Natural killer cell treated with Interleukin-12 subunit alpha and Interleukin-12 subunit beta and Interleukin-15 and Interleukin-18, amount 100 ng/mL, for 72 hours (primary cell): ENCODE measurements around the gene FRY. TPM values are rescaled to one million over a fixed set of nuclear protein-coding genes. Genes with fewer than 3 reads are reported as not detected.

Experiments
- ATAC-seq, 2 donors: fragments of 150-1000 bp; cut with Tn5 transposase in 1 of 2; sonication (Bioruptor Pico), chemical (Tn5 transposase) in 1 of 2; 2 replicates each; pipeline ENCODE4 v1.10.0; 2021
- DNase-seq: peaks from one replicate; pipeline ENCODE4 v3.0.0; 2022; ENCODE audit warnings: low spot score
- H3K27ac Mint-ChIP-seq, 2 donors: 1 replicate in 1 of 2; 2 replicates in 1 of 2; pipeline ENCODE4 v1.8.0; 2022; ENCODE audit warnings: mixed read lengths in 2 of 2, mild to moderate bottlenecking in 1 of 2, moderate library complexity in 1 of 2
- H3K27me3 Mint-ChIP-seq, 2 donors: 1 replicate in 1 of 2; 2 replicates in 1 of 2; pipeline ENCODE4 v1.8.0; 2022; ENCODE audit warnings: mixed read lengths in 2 of 2
- H3K36me3 Mint-ChIP-seq: one replicate; pipeline ENCODE4 v1.8.0; 2022; ENCODE audit warnings: mixed read lengths
- H3K4me1 Mint-ChIP-seq, 2 donors: 1 replicate in 1 of 2; 2 replicates in 1 of 2; pipeline ENCODE4 v1.8.0; 2022; ENCODE audit warnings: low read depth in 2 of 2, mixed read lengths in 2 of 2, mild to moderate bottlenecking in 1 of 2
- H3K4me3 Mint-ChIP-seq: one replicate; pipeline ENCODE4 v1.8.0; 2022; ENCODE audit warnings: mixed read lengths
- H3K9me3 Mint-ChIP-seq: 2 replicates; pipeline ENCODE4 v1.8.0; 2022; ENCODE audit warnings: mixed read lengths
- total RNA-seq, 2 donors: library from RNA; stranded (reverse); gene quantifications; one replicate each; pipeline ENCODE4 v1.2.3, GENCODE V29; 2022

FRY gene
- total RNA-seq, 2 donors from 2014 or later = 1.5 to 6.1 TPM

DNA sequence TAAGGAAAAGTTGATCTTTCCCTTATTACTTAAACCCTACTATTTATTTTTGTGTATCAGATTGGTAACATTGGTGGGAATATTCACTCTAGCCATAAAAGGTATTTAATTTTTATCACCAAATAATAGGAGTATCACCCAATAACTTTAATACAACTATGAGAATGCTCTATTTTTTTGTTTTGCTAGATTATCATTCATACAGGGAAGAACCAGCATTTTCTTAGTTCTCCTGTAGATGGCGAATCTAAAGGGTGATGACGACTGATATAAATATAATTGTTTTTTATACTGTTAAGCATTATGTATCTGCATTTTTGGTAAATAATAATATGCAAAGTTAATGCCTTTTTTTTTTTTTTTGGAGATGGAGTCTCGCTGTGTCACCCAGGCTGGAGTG is 7.9 kb upstream of the FRY start:
- Mint-ChIP-seq H3K27ac (no peak overlapping the region), H3K36me3 (no peaks in the 10 kb centered on the region), H3K27me3 (no peaks in the 10 kb centered on the region), H3K4me3 (no peak overlapping the region), H3K9me3 (no peaks in the 10 kb centered on the region), H3K4me1 (peaks cover 0 to 2% of the 10 kb centered on the region in 2 donors)
- DNase-seq = no peak
- no peak for ATAC-seq

DNA sequence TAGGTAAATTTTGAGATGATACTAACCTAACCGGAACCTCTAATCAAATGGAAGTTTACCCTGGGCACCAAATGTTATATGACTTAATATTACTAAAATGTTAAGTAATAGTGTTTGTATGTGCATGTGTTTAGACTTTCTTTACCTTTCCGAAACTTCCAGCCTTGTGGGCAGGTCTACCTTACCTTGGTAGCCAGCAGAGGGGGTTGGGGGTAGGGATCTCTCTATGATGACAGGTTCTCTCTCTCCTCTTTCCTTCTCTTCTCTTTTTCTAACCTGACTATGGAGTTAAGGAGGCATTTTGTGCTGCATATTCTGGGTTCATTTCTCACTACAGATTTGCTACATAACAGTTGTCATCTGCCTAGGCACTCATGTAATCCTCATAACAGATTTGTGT is 6.8 kb upstream of the FRY start:
- no peak overlapping the region for H3K4me3 Mint-ChIP-seq
- H3K27me3 Mint-ChIP-seq = no peaks in the 10 kb centered on the region
- H3K36me3 Mint-ChIP-seq = no peaks in the 10 kb centered on the region
- H3K9me3 Mint-ChIP-seq = no peaks in the 10 kb centered on the region
- DNase-seq (no peak), ATAC-seq (no peak)
- no peak overlapping the region for H3K27ac Mint-ChIP-seq
- no peaks in the 10 kb centered on the region for H3K4me1 Mint-ChIP-seq

GRCh38 chr13:32025730-32026129 is 5.8 kb upstream of the FRY start:
- Mint-ChIP-seq H3K27ac (no peak overlapping the region), H3K4me1 (peaks cover 3% of the 10 kb centered on the region in 2 donors), H3K4me3 (no peak overlapping the region), H3K27me3 (no peaks in the 10 kb centered on the region), H3K9me3 (no peaks in the 10 kb centered on the region), H3K36me3 (no peaks in the 10 kb centered on the region)
- DNase-seq (no peak), ATAC-seq (no peak)

DNA sequence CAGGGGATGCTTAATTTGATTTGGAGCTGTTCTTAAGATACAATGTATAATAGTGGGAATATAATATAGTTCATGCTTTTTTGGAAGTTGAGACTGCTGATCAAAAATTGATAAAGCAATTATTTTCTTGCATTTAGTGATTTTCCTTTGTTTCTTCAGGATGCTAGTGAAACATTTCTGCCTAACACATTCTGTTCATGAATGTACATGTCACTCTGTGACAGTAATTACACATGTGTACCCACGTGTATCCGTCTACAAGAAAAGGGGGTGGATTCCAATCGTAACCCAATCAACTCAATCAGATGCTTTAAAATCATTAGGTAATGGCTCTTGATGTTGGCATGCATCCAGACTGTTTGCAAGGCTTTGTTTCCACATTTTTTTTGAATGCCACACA is 5.0 kb upstream of the FRY start:
- Mint-ChIP-seq H3K9me3 (no peaks in the 10 kb centered on the region), H3K36me3 (no peaks in the 10 kb centered on the region), H3K27ac (no peak overlapping the region), H3K4me1 (peaks cover 6 to 9% of the 10 kb centered on the region in 2 donors), H3K27me3 (no peaks in the 10 kb centered on the region), H3K4me3 (no peak overlapping the region)
- ATAC-seq = no peak
- no peak for DNase-seq

- Mint-ChIP-seq H3K27me3 (peaks cover 0 to 3% of the 10 kb centered on the region in 2 donors), H3K36me3 (no peaks in the 10 kb centered on the region), H3K9me3 (no peaks in the 10 kb centered on the region), H3K4me3 (no peak overlapping the region), H3K27ac (no peak overlapping the region), H3K4me1 (peaks cover 10 to 14% of the 10 kb centered on the region in 2 donors)
- ATAC-seq (no peak), DNase-seq (no peak)
Measured at GRCh38 chr13:32028711-32029110, 2.9 kb upstream of the FRY start.

DNA sequence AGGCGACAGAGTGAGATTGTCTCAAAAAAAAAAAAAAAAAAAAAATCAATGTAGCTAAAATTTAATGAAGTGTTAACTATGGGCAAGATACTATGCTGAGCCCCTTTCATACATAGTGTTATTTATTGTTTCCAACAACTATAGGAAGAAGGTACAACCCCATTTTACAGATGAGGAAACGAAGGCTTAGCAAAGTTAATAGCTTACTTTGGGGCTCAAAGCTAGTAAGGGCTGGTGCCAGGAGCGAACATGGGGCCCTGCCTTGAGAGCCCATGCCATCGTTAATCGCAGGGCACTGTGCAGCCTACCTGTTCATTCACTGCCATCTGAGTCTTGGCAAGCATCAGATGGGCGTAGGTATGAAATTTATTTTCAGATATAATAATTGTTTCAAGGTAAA is 1.9 kb upstream of the FRY start:
- Mint-ChIP-seq H3K36me3 (no peaks in the 10 kb centered on the region), H3K27me3 (peaks cover 0 to 6% of the 10 kb centered on the region in 2 donors), H3K27ac (no peak overlapping the region)

DNA sequence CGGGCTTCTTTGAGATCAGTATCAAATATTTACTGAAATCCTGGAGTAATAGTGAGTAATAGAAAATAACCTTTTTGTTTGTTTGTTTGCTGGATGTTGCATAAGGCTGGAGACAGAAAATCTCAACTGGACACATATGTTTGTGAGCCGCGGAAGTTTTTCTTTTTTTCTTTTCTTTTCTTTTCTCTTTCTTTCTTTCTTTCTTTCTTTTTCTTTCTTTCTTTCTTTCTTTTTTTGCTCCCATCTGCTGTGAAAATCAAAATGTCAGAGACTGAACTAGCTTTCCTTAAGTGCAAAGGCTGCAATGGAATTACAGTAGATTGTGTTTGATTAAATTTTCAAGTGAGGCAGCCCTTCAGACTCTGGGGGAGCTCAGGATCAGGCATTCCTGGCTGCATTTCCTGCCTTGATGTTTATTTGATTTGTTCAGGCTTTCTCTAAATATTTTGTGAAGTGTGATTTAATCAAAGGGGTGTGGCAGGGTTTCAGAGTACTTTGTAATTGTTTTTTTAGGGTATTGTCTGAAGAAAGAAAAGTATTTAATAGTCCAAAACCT is 319 bp downstream of the FRY start:
- H3K4me1 Mint-ChIP-seq = peaks cover 12 to 20% of the 10 kb centered on the region in 2 donors
- H3K27me3 Mint-ChIP-seq = peaks cover 0 to 7% of the 10 kb centered on the region in 2 donors
- no peaks in the 10 kb centered on the region for H3K9me3 Mint-ChIP-seq
- H3K27ac Mint-ChIP-seq = peak overlapping the region; percentile 52 to 66
- H3K4me3 Mint-ChIP-seq = peak overlapping the region; percentile 84
- ATAC-seq (no peak), DNase-seq (no peak)
- no peaks in the 10 kb centered on the region for H3K36me3 Mint-ChIP-seq

More for the DNA sequence above, 1.9 kb upstream of the FRY start:
- Mint-ChIP-seq H3K9me3 (no peaks in the 10 kb centered on the region), H3K4me1 (peaks cover 10 to 14% of the 10 kb centered on the region in 2 donors), H3K4me3 (no peak overlapping the region)
- no peak for ATAC-seq
- DNase-seq = no peak

DNA sequence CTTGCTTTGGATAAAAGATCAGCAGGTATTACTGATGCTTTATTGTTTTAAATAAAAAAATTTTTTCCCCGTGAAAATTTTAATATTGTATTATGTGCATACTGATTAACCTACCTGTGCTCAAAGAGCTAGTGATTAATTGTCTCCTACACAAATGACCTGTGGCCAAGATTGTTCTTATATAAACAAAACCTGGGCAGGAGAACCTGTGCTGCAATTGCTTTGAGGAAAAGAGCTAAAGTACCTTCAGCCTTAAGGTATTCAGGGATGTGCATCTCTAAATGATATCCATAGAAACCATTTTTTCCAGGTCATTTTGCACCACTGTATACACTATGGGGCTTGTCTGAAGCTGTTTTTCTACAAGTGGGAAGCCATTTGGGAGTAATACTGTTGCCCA is 1.2 kb downstream of the FRY start:
- H3K27ac Mint-ChIP-seq = no peak overlapping the region
- no peaks in the 10 kb centered on the region for H3K9me3 Mint-ChIP-seq
- H3K27me3 Mint-ChIP-seq = peaks cover 0 to 7% of the 10 kb centered on the region in 2 donors
- H3K4me1 Mint-ChIP-seq = peaks cover 14 to 25% of the 10 kb centered on the region in 2 donors
- ATAC-seq (no peak), DNase-seq (no peak)
- no peaks in the 10 kb centered on the region for H3K36me3 Mint-ChIP-seq
- H3K4me3 Mint-ChIP-seq = peak overlapping the region; percentile 84

GRCh38 chr13:32033744-32034143 is 2.2 kb downstream of the FRY start:
- Mint-ChIP-seq H3K4me1 (peaks cover 14 to 25% of the 10 kb centered on the region in 2 donors), H3K27me3 (peaks cover 0 to 7% of the 10 kb centered on the region in 2 donors), H3K9me3 (no peaks in the 10 kb centered on the region), H3K4me3 (peak overlapping the region; percentile 84), H3K27ac (no peak overlapping the region), H3K36me3 (no peaks in the 10 kb centered on the region)
- DNase-seq = no peak
- ATAC-seq = no peak

DNA sequence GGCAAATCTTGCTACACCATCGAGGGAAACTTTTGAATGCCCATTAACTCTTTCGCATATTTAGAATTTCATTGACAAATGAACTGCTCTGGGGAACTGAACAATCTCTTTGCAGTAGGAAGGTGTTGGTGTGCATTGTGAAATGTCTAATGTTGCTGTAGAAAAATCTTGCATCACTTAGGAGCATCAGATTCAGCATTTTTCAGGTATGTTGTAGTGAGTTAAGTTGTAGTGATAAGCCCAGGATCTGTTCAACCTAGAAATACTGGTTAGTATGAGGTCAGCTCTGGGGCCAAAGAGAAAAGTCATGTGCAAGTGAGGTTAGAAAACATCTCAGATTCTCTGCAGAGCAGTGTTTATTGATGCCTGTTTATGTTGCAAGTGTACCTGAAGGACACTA is 4.1 kb downstream of the FRY start:
- Mint-ChIP-seq H3K36me3 (no peaks in the 10 kb centered on the region), H3K9me3 (no peaks in the 10 kb centered on the region), H3K27me3 (peaks cover 0 to 7% of the 10 kb centered on the region in 2 donors), H3K4me3 (no peak overlapping the region), H3K27ac (no peak overlapping the region), H3K4me1 (peaks cover 11 to 22% of the 10 kb centered on the region in 2 donors)
- DNase-seq = no peak
- no peak for ATAC-seq

DNA sequence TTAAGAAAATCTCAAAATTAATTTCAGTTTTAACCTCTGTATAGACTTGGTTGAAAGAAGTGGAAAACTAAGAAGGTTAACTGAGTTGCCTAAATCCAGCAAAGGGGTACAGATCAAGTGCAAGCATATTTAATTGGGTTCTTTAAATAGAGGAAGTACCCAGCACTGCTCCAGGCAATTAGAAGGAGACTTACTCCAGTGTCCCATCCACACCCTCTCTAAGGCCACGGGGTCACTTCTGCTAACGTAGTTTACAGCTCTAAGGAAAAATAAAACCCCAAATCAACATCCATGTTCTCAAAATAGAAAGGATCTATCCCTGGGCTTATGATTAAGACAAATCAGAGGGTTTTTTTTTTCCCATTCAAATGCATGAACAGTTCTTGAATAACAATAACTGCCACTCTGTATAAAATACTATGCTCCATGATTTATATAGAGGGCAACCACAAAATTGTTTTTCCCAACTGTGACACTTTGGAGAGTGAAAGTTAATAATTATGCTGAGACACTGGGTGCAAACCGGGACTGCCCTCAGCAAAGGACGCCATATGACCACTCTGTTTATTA is 4.6 kb downstream of the FRY start:
- ATAC-seq (no peak), DNase-seq (no peak)
- Mint-ChIP-seq H3K9me3 (no peaks in the 10 kb centered on the region), H3K4me1 (peaks cover 9 to 20% of the 10 kb centered on the region in 2 donors), H3K27me3 (peaks cover 0 to 7% of the 10 kb centered on the region in 2 donors), H3K27ac (peak overlapping the region; percentile 2 to 3), H3K36me3 (no peaks in the 10 kb centered on the region), H3K4me3 (peak overlapping the region; percentile 42)

DNA sequence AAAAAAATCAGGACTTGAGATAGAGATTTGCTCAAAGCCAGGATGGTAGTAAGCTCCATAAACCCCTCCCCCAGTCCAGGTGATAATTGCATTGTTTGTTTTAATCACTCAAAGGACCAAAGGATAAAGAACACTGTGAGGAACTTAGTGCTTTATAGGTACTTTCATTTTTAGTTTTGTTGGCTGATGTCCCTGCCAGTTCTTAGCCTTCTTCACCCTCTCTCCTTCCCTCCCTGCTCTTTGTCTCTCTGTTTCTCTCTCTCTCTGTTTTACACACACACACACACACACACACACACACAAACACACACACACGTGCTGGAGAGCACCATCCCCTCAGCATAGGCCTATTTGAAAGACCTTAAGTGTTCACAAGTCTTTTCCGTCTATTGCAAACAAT is 5.2 kb downstream of the FRY start:
- Mint-ChIP-seq H3K27ac (peak overlapping the region; percentile 2 to 3), H3K27me3 (peaks cover 0 to 7% of the 10 kb centered on the region in 2 donors), H3K36me3 (no peaks in the 10 kb centered on the region), H3K4me3 (peak overlapping the region; percentile 42), H3K4me1 (peaks cover 11 to 15% of the 10 kb centered on the region in 2 donors), H3K9me3 (no peaks in the 10 kb centered on the region)
- no peak for ATAC-seq
- no peak for DNase-seq

DNA sequence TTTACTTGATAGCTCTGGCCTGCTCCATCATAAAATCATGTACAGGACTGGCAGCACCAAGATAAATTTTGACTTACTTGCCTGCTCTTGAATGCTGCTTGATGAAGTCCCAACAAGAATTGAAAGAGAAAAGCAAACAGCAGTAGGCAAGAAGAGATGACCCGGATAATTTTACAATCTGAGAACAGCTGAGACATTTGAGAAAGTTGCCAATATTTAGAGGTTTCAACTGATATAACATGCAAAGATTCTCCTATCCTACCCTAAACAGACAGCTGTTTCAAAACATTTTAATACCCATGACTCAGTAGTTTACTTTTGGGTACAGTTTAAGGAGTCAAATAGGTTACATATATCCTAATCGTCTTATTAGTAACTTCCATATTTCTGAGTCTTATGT is 5.9 kb downstream of the FRY start:
- Mint-ChIP-seq H3K27ac (no peak overlapping the region), H3K4me3 (peak overlapping the region; percentile 42), H3K9me3 (no peaks in the 10 kb centered on the region), H3K27me3 (peaks cover 0 to 7% of the 10 kb centered on the region in 2 donors), H3K4me1 (peaks cover 8 to 11% of the 10 kb centered on the region in 2 donors), H3K36me3 (no peaks in the 10 kb centered on the region)
- DNase-seq = no peak
- ATAC-seq = no peak

DNA sequence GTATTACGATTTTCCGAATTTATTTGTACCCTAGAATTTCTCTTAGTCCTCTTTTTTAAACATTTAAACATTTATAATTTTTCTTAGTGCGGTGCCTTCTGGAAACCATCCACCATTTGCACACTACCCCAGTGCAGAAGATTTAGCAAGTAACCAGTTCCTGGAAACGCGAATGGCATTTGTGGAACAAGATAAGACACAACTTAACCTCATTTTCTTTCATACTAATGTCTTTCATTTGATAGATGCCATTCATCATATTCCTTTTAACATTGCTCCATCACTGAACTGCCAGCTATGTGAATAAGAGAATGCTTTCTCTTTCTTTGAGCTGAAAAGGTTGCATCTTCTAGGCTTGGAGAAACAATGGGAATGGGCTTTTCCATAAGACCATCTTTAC is 6.8 kb downstream of the FRY start:
- no peak overlapping the region for H3K4me3 Mint-ChIP-seq
- DNase-seq (no peak), ATAC-seq (no peak)
- peaks cover 8 to 11% of the 10 kb centered on the region in 2 donors for H3K4me1 Mint-ChIP-seq
- H3K27ac Mint-ChIP-seq = no peak overlapping the region
- H3K27me3 Mint-ChIP-seq = peaks cover 0 to 6% of the 10 kb centered on the region in 2 donors
- H3K36me3 Mint-ChIP-seq = no peaks in the 10 kb centered on the region
- H3K9me3 Mint-ChIP-seq = peaks cover 4% of the 10 kb centered on the region

DNA sequence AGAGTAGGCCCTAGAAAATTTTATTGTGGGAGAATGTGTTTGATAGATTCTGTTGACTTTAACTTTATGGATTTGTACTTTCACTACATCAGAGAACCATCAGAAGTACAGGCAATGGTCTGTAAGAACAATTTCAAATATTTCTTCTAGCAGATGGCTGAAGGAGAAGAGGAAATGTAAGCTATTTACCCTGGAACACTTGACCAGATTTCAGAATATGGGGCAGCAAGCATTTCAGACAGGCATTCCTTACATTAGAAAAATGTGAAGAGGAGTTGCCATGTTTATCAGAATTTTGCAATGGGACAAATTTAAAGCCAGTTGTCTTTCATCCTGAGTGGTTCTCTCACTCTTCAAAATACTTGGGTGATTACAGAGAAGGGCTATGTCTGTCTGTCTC is 7.5 kb downstream of the FRY start:
- DNase-seq = no peak
- ATAC-seq = no peak
- H3K36me3 Mint-ChIP-seq = no peaks in the 10 kb centered on the region
- peaks cover 8 to 11% of the 10 kb centered on the region in 2 donors for H3K4me1 Mint-ChIP-seq
- H3K27me3 Mint-ChIP-seq = peaks cover 0 to 4% of the 10 kb centered on the region in 2 donors
- H3K4me3 Mint-ChIP-seq = no peak overlapping the region
- peaks cover 4% of the 10 kb centered on the region for H3K9me3 Mint-ChIP-seq
- H3K27ac Mint-ChIP-seq = no peak overlapping the region
